SU-DHL-6 (cell line): ENCODE measurements around the gene IL20RB.

Source experiments
- H2AFZ ChIP-seq: fragments of 200-600 bp; sonication (generic); 2 replicates; pipeline ENCODE4 v1.6.1; 2014; ENCODE audit warnings: low read depth, mild to moderate bottlenecking, moderate library complexity, mixed read lengths, antibody characterized with exemption, low read length; ENCODE audit not compliant: severe bottlenecking
- H3F3A ChIP-seq: fragments of 200-600 bp; shearing (Covaris generic); 2 replicates; pipeline ENCODE4 v1.6.0; 2016; ENCODE audit warnings: antibody characterized with exemption, mild to moderate bottlenecking; ENCODE audit not compliant: insufficient read depth
- H3K27ac ChIP-seq: fragments of 200-600 bp; sonication (generic); 2 replicates; pipeline ENCODE4 v1.5.1; 2016; ENCODE audit warnings: low read depth, mild to moderate bottlenecking, low read length, moderate library complexity, mixed read lengths
- H3K27me3 ChIP-seq: fragments of 200-600 bp; sonication (generic), shearing (Covaris generic); 2 replicates; pipeline ENCODE4 v1.6.0; 2014; ENCODE audit warnings: mild to moderate bottlenecking, low read length
- H3K36me3 ChIP-seq: fragments of 200-600 bp; sonication (generic); 2 replicates; pipeline ENCODE4 v1.6.1; 2014; ENCODE audit warnings: mild to moderate bottlenecking, low read length, mixed read lengths
- H3K4me2 ChIP-seq: fragments of 300-600, 200-600 bp; shearing (Covaris generic), sonication (generic); 2 replicates; pipeline ENCODE4 v1.6.0; 2014; ENCODE audit warnings: low read length, low read depth, mild to moderate bottlenecking; ENCODE audit not compliant: poor library complexity, severe bottlenecking
- H3K4me3 ChIP-seq: fragments of 200-600 bp; sonication (generic); 2 replicates; pipeline ENCODE4 v1.5.1; 2014; ENCODE audit warnings: antibody characterized with exemption, low read length, mild to moderate bottlenecking, mixed read lengths; ENCODE audit not compliant: insufficient read depth, poor library complexity, severe bottlenecking
- H3K79me2 ChIP-seq: fragments of 200-600 bp; sonication (generic); 2 replicates; pipeline ENCODE4 v1.6.1; 2014; ENCODE audit warnings: mild to moderate bottlenecking, low read length, moderate library complexity; ENCODE audit not compliant: insufficient read depth
- H3K9ac ChIP-seq: fragments of 200-600 bp; sonication (generic); 2 replicates; pipeline ENCODE4 v1.7.0; 2014; ENCODE audit warnings: mild to moderate bottlenecking, low read length
- H3K9me2 ChIP-seq: fragments of 200-600 bp; sonication (generic); replicated peaks from 2 replicates; pipeline ENCODE4 v1.6.1; 2014; ENCODE audit warnings: low read length; ENCODE audit not compliant: insufficient read depth
- H3K9me3 ChIP-seq: fragments of 200-600 bp; sonication (generic); 2 replicates; pipeline ENCODE4 v1.6.1; 2014; ENCODE audit warnings: low read length, mixed read lengths; ENCODE audit not compliant: insufficient read depth
- H4K20me1 ChIP-seq: fragments of 200-600 bp; sonication (generic); 2 replicates; pipeline ENCODE4 v1.6.1; 2014; ENCODE audit warnings: low read depth, mild to moderate bottlenecking, antibody characterized with exemption, low read length, moderate library complexity, mixed read lengths
- CTCF ChIP-seq: fragments of 200-600 bp; sonication (generic); IDR thresholded peaks from one replicate; pipeline ENCODE4 v1.5.1; 2017; ENCODE audit warnings: antibody characterized with exemption, mild to moderate bottlenecking, low read length, moderate library complexity; ENCODE audit not compliant: insufficient read depth, poor library complexity, severe bottlenecking
- EZH2phosphoT487 ChIP-seq: fragments of 200-600 bp; sonication (generic), shearing (Covaris generic); conservative IDR thresholded peaks from 2 replicates; pipeline ENCODE4 v1.6.1; 2018; ENCODE audit warnings: mild to moderate bottlenecking, antibody characterized with exemption, low read length, moderate library complexity, mixed read lengths

IL20RB gene

GRCh38 chr3:136988651-136989050 lies 30.9 kb downstream of the IL20RB start:
- H3K27ac ChIP-seq: no peak overlapping the region
- no peaks in the 10 kb centered on the region for H3K27me3 ChIP-seq
- no peaks in the 10 kb centered on the region for H3K9me2 ChIP-seq
- no peaks in the 10 kb centered on the region for H3K36me3 ChIP-seq
- H3K4me2 ChIP-seq: no peak overlapping the region
- H3K9me3 ChIP-seq: no peaks in the 10 kb centered on the region
- no peak overlapping the region for H2AFZ ChIP-seq
- TF ChIP-seq EZH2phosphoT487 (no peak), CTCF (no peak)
- H4K20me1 ChIP-seq: no peaks in the 10 kb centered on the region
- no peak overlapping the region for H3K9ac ChIP-seq
- H3F3A ChIP-seq: no peaks in the 10 kb centered on the region
- no peaks in the 10 kb centered on the region for H3K79me2 ChIP-seq
- H3K4me3 ChIP-seq: no peak overlapping the region

GRCh38 chr3:136989781-136990524 lies 32.2 kb downstream of the IL20RB start:
- Histone ChIP-seq H3K4me2 (no peak overlapping the region), H3F3A (no peaks in the 10 kb centered on the region), H4K20me1 (no peaks in the 10 kb centered on the region), H3K9me2 (no peaks in the 10 kb centered on the region), H3K27ac (no peak overlapping the region), H3K27me3 (no peaks in the 10 kb centered on the region), H3K4me3 (no peak overlapping the region), H3K79me2 (no peaks in the 10 kb centered on the region), H3K36me3 (no peaks in the 10 kb centered on the region), H3K9ac (no peak overlapping the region), H2AFZ (no peak overlapping the region), H3K9me3 (no peaks in the 10 kb centered on the region)
- no peak for TF ChIP-seq EZH2phosphoT487
- no peak for TF ChIP-seq CTCF

GRCh38 chr3:136990826-136991225 lies 33.0 kb downstream of the IL20RB start:
- Histone ChIP-seq H3K9ac (no peak overlapping the region), H3K4me3 (no peak overlapping the region), H3K27me3 (no peaks in the 10 kb centered on the region), H2AFZ (no peak overlapping the region), H3F3A (no peaks in the 10 kb centered on the region), H3K4me2 (no peak overlapping the region), H3K36me3 (no peaks in the 10 kb centered on the region), H4K20me1 (no peaks in the 10 kb centered on the region), H3K79me2 (no peaks in the 10 kb centered on the region), H3K9me3 (no peaks in the 10 kb centered on the region), H3K9me2 (no peaks in the 10 kb centered on the region), H3K27ac (no peak overlapping the region)
- TF ChIP-seq CTCF (no peak), EZH2phosphoT487 (no peak)
